HepG2 (cell line): Measurements from ENCODE around the gene REP15. TPM values are rescaled to one million over a fixed set of nuclear protein-coding genes. Genes with fewer than 3 reads are reported as not detected.
A peak's percentile ranks its signal among the peaks of the same experiment; 100 is the strongest.

Experiments
- EZH2 ChIP-seq: conservative IDR thresholded peaks from 2 replicates; pipeline ENCODE4 v1.6.1; 2012; ENCODE audit warnings: mild to moderate bottlenecking, low read depth, low read length, moderate library complexity
- FOXA3 ChIP-seq: IDR thresholded peaks from 2 replicates; pipeline ENCODE4 v1.6.1; 2016; ENCODE audit warnings: missing genetic modification reagents, missing compliant biosample characterization
- KDM3A ChIP-seq: IDR thresholded peaks from 2 replicates; pipeline ENCODE4 v1.6.1; 2018; ENCODE audit warnings: low read depth, missing compliant biosample characterization
- KLF9 ChIP-seq: IDR thresholded peaks from 2 replicates; pipeline ENCODE4 v1.6.1; 2016; ENCODE audit warnings: low read depth
- MIER3 ChIP-seq: IDR thresholded peaks from 2 replicates; pipeline ENCODE4 v1.6.1; 2016; ENCODE audit warnings: missing compliant biosample characterization, borderline replicate concordance
- PHF8 ChIP-seq: sonication (generic); formaldehyde crosslinking; IDR thresholded peaks from 2 replicates; pipeline ENCODE4 v1.5.0; 2020; ENCODE audit warnings: missing genetic modification reagents
- PRPF4 ChIP-seq: fragments of 200-400 bp; formaldehyde crosslinking; IDR thresholded peaks from 2 replicates; pipeline ENCODE4 v1.6.1; 2016; ENCODE audit warnings: low read length, low read depth; ENCODE audit not compliant: poor library complexity, severe bottlenecking
- RFXANK ChIP-seq: IDR thresholded peaks from 2 replicates; pipeline ENCODE4 v1.6.1; 2016
- SETDB1 ChIP-seq: sonication (generic); formaldehyde crosslinking; IDR thresholded peaks from 2 replicates; pipeline ENCODE4 v1.5.1; 2020; ENCODE audit warnings: missing genetic modification reagents, mild to moderate bottlenecking, borderline replicate concordance
- SRY ChIP-seq: sonication (generic); formaldehyde crosslinking; IDR thresholded peaks from 2 replicates; pipeline ENCODE4 v1.8.0; 2022; ENCODE audit warnings: mild to moderate bottlenecking, missing genetic modification reagents
- THAP11 ChIP-seq: IDR thresholded peaks from 2 replicates; pipeline ENCODE4 v1.6.1; 2016; ENCODE audit warnings: missing biosample characterization, missing genetic modification reagents
- TOE1 ChIP-seq: sonication (generic); formaldehyde crosslinking; IDR thresholded peaks from 2 replicates; pipeline ENCODE4 v1.4.0; 2020; ENCODE audit warnings: mild to moderate bottlenecking, missing genetic modification reagents
- ZNF101 ChIP-seq: sonication (generic); formaldehyde crosslinking; IDR thresholded peaks from 2 replicates; pipeline ENCODE4 v1.4.0; 2020; ENCODE audit warnings: mild to moderate bottlenecking, low read depth, missing genetic modification reagents, borderline replicate concordance
- ZNF12 ChIP-seq: sonication (generic); formaldehyde crosslinking; IDR thresholded peaks from 2 replicates; pipeline ENCODE4 v1.5.0; 2020; ENCODE audit warnings: missing genetic modification reagents
- ZNF136 ChIP-seq: sonication (generic); formaldehyde crosslinking; IDR thresholded peaks from 2 replicates; pipeline ENCODE4 v1.8.1; 2022; ENCODE audit warnings: low read depth, mild to moderate bottlenecking, moderate library complexity, missing genetic modification reagents
- ZNF30 ChIP-seq: sonication (generic); formaldehyde crosslinking; IDR thresholded peaks from 2 replicates; pipeline ENCODE4 v1.5.0; 2020; ENCODE audit warnings: mild to moderate bottlenecking, missing genetic modification reagents
- ZNF317 ChIP-seq: sonication (generic); formaldehyde crosslinking; IDR thresholded peaks from 2 replicates; pipeline ENCODE4 v1.5.0; 2020; ENCODE audit warnings: mild to moderate bottlenecking, missing genetic modification reagents
- ZNF484 ChIP-seq: sonication (generic); formaldehyde crosslinking; IDR thresholded peaks from 2 replicates; pipeline ENCODE4 v1.5.1; 2020; ENCODE audit warnings: mild to moderate bottlenecking, low read depth, missing genetic modification reagents, borderline replicate concordance
- ZNF550 ChIP-seq: sonication (generic); formaldehyde crosslinking; IDR thresholded peaks from 2 replicates; pipeline ENCODE4 v1.4.0; 2020; ENCODE audit warnings: mild to moderate bottlenecking, missing genetic modification reagents, borderline replicate concordance
- ZNF577 ChIP-seq: sonication (generic); formaldehyde crosslinking; IDR thresholded peaks from 2 replicates; pipeline ENCODE4 v1.4.0; 2020; ENCODE audit warnings: mild to moderate bottlenecking, low read depth, missing genetic modification reagents, borderline replicate concordance
- polyA plus RNA-seq, 8 experiments: library from polyadenylated mRNA; depleted of rRNA in 3 of 8; stranded (reverse) in 7 of 8; unstranded in 1 of 8; fragments of >200 nt; fragmentation: Illumina TruSeq in 4 of 8; extraction: Trizol in 4 of 8; gene quantifications; 2 replicates each; pipeline versions ENCODE4 v1.2.1 to v1.2.3, GENCODE V29; 2011 to 2016; ENCODE audit warnings: low read depth in 4 of 8, missing spikeins in 1 of 8, mixed read lengths in 1 of 8; ENCODE audit not compliant: insufficient read depth in 1 of 8
- total RNA-seq, 5 experiments: library from RNA; depleted of rRNA; stranded (reverse); fragments of >200 nt; fragmentation: Illumina TruSeq; extraction: Trizol; gene quantifications; 2 replicates each; pipeline ENCODE4 v1.2.3, GENCODE V29; 2016; ENCODE audit warnings: low read depth in 1 of 5
- TF ChIP-seq, protein P1 (sequence below): sonication (generic); IDR thresholded peaks from 2 replicates; pipeline ENCODE4 v1.6.1; 2016; ENCODE audit warnings: low read depth, borderline replicate concordance
- TF ChIP-seq, protein P2 (sequence below): sonication (generic); formaldehyde crosslinking; IDR thresholded peaks from 2 replicates; pipeline ENCODE4 v1.4.0; 2020; ENCODE audit warnings: missing genetic modification reagents
- TF ChIP-seq, protein P3 (sequence below): sonication (generic); formaldehyde crosslinking; IDR thresholded peaks from 2 replicates; pipeline ENCODE4 v1.8.0; 2022; ENCODE audit warnings: missing genetic modification reagents, mild to moderate bottlenecking, inconsistent platforms, borderline replicate concordance
- TF ChIP-seq, protein P4 (sequence below): sonication (generic); formaldehyde crosslinking; IDR thresholded peaks from 2 replicates; pipeline ENCODE4 v1.4.0; 2020; ENCODE audit warnings: missing genetic modification reagents
- TF ChIP-seq, protein P5 (sequence below): sonication (generic); formaldehyde crosslinking; IDR thresholded peaks from 2 replicates; pipeline ENCODE4 v1.8.0; 2022; ENCODE audit warnings: low read depth, missing genetic modification reagents

REP15 gene
- total and polyA plus RNA-seq, 2 of the 13 experiments (the other 11 are each of a cell fraction or from before 2014, with no cell fraction given): 0.12 to 0.64 TPM

DNA sequence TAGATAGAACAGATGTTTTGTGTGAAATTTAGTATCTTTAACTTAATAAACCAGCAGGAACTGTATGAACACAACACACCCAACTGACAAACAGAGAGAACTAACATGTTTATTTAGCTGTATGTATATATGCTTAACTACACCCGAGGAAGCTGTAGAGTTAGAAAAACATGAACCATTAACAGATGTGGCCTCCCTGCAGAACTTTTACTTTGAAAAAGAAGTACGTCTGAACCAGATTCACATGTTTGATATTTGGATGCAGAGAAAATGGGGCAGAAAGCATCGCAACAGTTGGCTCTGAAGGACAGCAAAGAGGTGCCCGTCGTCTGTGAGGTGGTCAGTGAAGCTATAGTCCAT is at the start of gene REP15 (continued):
- TF ChIP-seq PRPF4: no peak
- TF ChIP-seq ZNF30 (CRISPR knock-in tag): no peak
- TF ChIP-seq ZNF101 (CRISPR knock-in tag): no peak
- no peak for TF ChIP-seq THAP11
- TF ChIP-seq, protein P1, sequence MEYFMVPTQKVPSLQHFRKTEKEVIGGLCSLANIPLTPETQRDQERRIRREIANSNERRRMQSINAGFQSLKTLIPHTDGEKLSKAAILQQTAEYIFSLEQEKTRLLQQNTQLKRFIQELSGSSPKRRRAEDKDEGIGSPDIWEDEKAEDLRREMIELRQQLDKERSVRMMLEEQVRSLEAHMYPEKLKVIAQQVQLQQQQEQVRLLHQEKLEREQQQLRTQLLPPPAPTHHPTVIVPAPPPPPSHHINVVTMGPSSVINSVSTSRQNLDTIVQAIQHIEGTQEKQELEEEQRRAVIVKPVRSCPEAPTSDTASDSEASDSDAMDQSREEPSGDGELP: 0 out of 2 replicates have a peak, but pooled peaks have one; percentile 22
- no peak for TF ChIP-seq EZH2
- TF ChIP-seq SRY (CRISPR knock-in tag): no peak
- no peak for TF ChIP-seq MIER3 (CRISPR knock-in tag)
- TF ChIP-seq, protein P2, sequence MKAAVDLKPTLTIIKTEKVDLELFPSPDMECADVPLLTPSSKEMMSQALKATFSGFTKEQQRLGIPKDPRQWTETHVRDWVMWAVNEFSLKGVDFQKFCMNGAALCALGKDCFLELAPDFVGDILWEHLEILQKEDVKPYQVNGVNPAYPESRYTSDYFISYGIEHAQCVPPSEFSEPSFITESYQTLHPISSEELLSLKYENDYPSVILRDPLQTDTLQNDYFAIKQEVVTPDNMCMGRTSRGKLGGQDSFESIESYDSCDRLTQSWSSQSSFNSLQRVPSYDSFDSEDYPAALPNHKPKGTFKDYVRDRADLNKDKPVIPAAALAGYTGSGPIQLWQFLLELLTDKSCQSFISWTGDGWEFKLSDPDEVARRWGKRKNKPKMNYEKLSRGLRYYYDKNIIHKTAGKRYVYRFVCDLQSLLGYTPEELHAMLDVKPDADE (CRISPR knock-in tag): no peak
- no peak for TF ChIP-seq ZNF550
- no peak for TF ChIP-seq TOE1 (CRISPR knock-in tag)
- no peak for TF ChIP-seq ZNF317 (CRISPR knock-in tag)
- TF ChIP-seq ZNF577 (CRISPR knock-in tag): no peak
- no peak for TF ChIP-seq RFXANK
- peak; percentile 81 for TF ChIP-seq FOXA3
- TF ChIP-seq SETDB1 (CRISPR knock-in tag): no peak
- TF ChIP-seq KLF9 (CRISPR knock-in tag): no peak
- TF ChIP-seq KDM3A (CRISPR knock-in tag): no peak
- TF ChIP-seq ZNF484: no peak
- TF ChIP-seq ZNF136: no peak
- TF ChIP-seq, protein P3, sequence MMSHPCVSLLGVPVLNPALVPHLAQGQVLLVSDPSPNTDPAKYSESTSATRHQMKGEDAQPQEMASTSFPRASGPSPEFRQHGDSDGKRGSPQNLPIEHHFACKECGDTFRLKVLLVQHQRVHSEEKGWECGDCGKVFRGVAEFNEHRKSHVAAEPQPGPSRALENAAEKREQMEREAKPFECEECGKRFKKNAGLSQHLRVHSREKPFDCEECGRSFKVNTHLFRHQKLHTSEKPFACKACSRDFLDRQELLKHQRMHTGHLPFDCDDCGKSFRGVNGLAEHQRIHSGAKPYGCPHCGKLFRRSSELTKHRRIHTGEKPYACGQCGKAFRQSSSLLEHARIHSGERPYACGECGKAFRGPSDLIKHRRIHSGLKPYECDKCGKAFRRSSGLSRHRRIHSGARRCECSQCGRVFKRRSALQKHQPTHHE (CRISPR knock-in tag): no peak
- no peak for TF ChIP-seq PHF8 (CRISPR knock-in tag)
- TF ChIP-seq, protein P4, sequence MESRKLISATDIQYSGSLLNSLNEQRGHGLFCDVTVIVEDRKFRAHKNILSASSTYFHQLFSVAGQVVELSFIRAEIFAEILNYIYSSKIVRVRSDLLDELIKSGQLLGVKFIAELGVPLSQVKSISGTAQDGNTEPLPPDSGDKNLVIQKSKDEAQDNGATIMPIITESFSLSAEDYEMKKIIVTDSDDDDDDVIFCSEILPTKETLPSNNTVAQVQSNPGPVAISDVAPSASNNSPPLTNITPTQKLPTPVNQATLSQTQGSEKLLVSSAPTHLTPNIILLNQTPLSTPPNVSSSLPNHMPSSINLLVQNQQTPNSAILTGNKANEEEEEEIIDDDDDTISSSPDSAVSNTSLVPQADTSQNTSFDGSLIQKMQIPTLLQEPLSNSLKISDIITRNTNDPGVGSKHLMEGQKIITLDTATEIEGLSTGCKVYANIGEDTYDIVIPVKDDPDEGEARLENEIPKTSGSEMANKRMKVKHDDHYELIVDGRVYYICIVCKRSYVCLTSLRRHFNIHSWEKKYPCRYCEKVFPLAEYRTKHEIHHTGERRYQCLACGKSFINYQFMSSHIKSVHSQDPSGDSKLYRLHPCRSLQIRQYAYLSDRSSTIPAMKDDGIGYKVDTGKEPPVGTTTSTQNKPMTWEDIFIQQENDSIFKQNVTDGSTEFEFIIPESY (CRISPR knock-in tag): no peak
- TF ChIP-seq, protein P5, sequence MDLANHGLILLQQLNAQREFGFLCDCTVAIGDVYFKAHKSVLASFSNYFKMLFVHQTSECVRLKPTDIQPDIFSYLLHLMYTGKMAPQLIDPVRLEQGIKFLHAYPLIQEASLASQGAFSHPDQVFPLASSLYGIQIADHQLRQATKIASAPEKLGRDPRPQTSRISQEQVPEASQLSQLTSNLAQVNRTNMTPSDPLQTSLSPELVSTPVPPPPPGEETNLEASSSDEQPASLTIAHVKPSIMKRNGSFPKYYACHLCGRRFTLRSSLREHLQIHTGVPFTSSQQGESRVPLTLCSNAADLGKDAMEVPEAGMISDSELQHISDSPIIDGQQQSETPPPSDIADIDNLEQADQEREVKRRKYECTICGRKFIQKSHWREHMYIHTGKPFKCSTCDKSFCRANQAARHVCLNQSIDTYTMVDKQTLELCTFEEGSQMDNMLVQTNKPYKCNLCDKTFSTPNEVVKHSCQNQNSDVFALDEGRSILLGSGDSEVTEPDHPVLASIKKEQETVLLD (CRISPR knock-in tag): no peak
- TF ChIP-seq ZNF12 (CRISPR knock-in tag): no peak
